Esophagus muscularis mucosa (tissue), 4 donors: Measurements from ENCODE around the gene KANSL1.

Source experiments
- EP300 ChIP-seq: sonication (generic); formaldehyde crosslinking; IDR thresholded peaks from one replicate; pipeline ENCODE4 v1.6.1; 2017; ENCODE audit warnings: antibody characterized with exemption
- POLR2A ChIP-seq: fragments of 450-650 bp; IDR thresholded peaks from one replicate; pipeline ENCODE4 v1.6.1; 2017; ENCODE audit warnings: antibody characterized with exemption, moderate library complexity, mild to moderate bottlenecking, low read depth
- POLR2AphosphoS5 ChIP-seq, 2 donors: sonication (generic); formaldehyde crosslinking; IDR thresholded peaks; one replicate each; pipeline ENCODE4 v1.6.1; 2017; ENCODE audit warnings: antibody characterized with exemption in 2 of 2
- TF ChIP-seq, protein P1 (sequence below), 3 experiments: fragments of 200-600 bp in 2 of 3; fragments of 450-650 bp in 1 of 3; sonication (generic) in 2 of 3; IDR thresholded peaks; one replicate each; pipeline ENCODE4 v1.5.1; 2017 to 2019; ENCODE audit warnings: antibody characterized with exemption in 3 of 3, mild to moderate bottlenecking in 2 of 3, moderate library complexity in 1 of 3

DNA sequence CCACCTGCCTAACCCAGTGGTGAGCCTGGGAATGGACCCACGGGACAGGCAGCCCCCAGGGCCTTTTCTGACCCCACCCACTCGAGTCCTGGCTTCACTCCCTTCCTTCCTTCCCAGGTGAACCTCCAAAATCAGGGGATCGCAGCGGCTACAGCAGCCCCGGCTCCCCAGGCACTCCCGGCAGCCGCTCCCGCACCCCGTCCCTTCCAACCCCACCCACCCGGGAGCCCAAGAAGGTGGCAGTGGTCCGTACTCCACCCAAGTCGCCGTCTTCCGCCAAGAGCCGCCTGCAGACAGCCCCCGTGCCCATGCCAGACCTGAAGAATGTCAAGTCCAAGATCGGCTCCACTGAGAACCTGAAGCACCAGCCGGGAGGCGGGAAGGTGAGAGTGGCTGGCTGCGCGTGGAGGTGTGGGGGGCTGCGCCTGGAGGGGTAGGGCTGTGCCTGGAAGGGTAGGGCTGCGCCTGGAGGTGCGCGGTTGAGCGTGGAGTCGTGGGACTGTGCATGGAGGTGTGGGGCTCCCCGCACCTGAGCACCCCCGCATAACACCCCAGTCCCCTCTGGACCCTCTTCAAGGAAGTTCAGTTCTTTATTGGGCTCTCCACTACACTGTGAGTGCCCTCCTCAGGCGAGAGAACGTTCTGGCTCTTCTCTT is 196.8 kb downstream of the KANSL1 start:
- no peak for TF ChIP-seq POLR2A
- TF ChIP-seq, protein P1, sequence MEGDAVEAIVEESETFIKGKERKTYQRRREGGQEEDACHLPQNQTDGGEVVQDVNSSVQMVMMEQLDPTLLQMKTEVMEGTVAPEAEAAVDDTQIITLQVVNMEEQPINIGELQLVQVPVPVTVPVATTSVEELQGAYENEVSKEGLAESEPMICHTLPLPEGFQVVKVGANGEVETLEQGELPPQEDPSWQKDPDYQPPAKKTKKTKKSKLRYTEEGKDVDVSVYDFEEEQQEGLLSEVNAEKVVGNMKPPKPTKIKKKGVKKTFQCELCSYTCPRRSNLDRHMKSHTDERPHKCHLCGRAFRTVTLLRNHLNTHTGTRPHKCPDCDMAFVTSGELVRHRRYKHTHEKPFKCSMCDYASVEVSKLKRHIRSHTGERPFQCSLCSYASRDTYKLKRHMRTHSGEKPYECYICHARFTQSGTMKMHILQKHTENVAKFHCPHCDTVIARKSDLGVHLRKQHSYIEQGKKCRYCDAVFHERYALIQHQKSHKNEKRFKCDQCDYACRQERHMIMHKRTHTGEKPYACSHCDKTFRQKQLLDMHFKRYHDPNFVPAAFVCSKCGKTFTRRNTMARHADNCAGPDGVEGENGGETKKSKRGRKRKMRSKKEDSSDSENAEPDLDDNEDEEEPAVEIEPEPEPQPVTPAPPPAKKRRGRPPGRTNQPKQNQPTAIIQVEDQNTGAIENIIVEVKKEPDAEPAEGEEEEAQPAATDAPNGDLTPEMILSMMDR (IDR thresholded peaks at IDR 0.05), result no peak
- TF ChIP-seq EP300, result no peak
- no peak for TF ChIP-seq POLR2AphosphoS5 (IDR thresholded peaks at IDR 0.05)
